Testis (tissue), 3 donors: ENCODE data around the gene GLRX. TPM values are rescaled to one million over a fixed set of nuclear protein-coding genes. Genes with fewer than 3 reads are reported as not detected.

ENCODE experiments used
- DNase-seq: peaks from one replicate; pipeline ENCODE4 v3.0.0-alpha.2; 2019
- H3K27ac ChIP-seq, 2 donors: fragments of 200-600 bp; sonication (generic); one replicate each; pipeline ENCODE4 v1.5.1; 2019
- H3K27me3 ChIP-seq: fragments of 200-600 bp; sonication (generic); one replicate; pipeline ENCODE4 v1.5.1; 2019
- H3K36me3 ChIP-seq: fragments of 200-600 bp; sonication (generic); one replicate; pipeline ENCODE4 v1.5.1; 2017; ENCODE audit warnings: low read depth; ENCODE audit errors: missing control alignments
- H3K4me1 ChIP-seq: fragments of 200-600 bp; sonication (generic); one replicate; pipeline ENCODE4 v1.5.1; 2019
- H3K4me3 ChIP-seq, 2 donors: fragments of 200-600 bp; sonication (generic); one replicate each; pipeline ENCODE4 v1.5.1; 2017 to 2019
- H3K9me3 ChIP-seq: fragments of 200-600 bp; sonication (generic); one replicate; pipeline ENCODE4 v1.5.1; 2017
- CTCF ChIP-seq, 3 experiments: fragments of 450-650 bp in 2 of 3; fragments of 200-600 bp in 1 of 3; sonication (generic) in 1 of 3; IDR thresholded peaks; one replicate each; pipeline ENCODE4 v1.5.1; 2016 to 2019; ENCODE audit warnings: antibody characterized with exemption in 3 of 3, mild to moderate bottlenecking in 2 of 3, moderate library complexity in 1 of 3
- POLR2A ChIP-seq: fragments of 450-650 bp; IDR thresholded peaks from one replicate; pipeline ENCODE4 v1.6.1; 2017; ENCODE audit warnings: antibody characterized with exemption, mild to moderate bottlenecking, moderate library complexity
- whole genome bisulfite sequencing, 2 donors: methylation state at CpG; one replicate each; pipeline ENCODE4 v1.1.5; 2018; 5-methylcytosine and 5-hydroxymethylcytosine counted together
- intact Hi-C: fragments of 100-400 bp; cut with DNase I; formaldehyde crosslinking; loops from one replicate; pipeline ENCODE4 v1.15.1; 2023; ENCODE audit warnings: low total_unique reads
- polyA plus RNA-seq: library from polyadenylated mRNA; stranded (reverse); fragments of 350-450 nt; fragmentation: Illumina TruSeq; extraction: RNeasy Lipid Tissue Mini Kit (QIAGEN cat#74804); gene quantifications from one replicate; pipeline ENCODE4 v1.2.3, GENCODE V29; 2014; ENCODE audit warnings: low read depth, low replicate concordance; ENCODE audit not compliant: insufficient read depth
- total RNA-seq, 2 donors: library from RNA; depleted of rRNA; stranded (reverse); fragments of >200 nt; gene quantifications; one replicate each; pipeline ENCODE4 v1.2.3, GENCODE V29; 2016

GLRX gene
- total and polyA plus RNA-seq, 3 donors from 2014 or later = 4.5 to 15.0 (median 5.4) TPM

GRCh38 chr5:95798048-95798447, 24.5 kb downstream of the GLRX start:
- Histone ChIP-seq H3K4me3 (no peak overlapping the region), H3K36me3 (no peaks in the 10 kb centered on the region), H3K4me1 (peaks cover 6% of the 10 kb centered on the region), H3K27me3 (no peaks in the 10 kb centered on the region), H3K9me3 (no peaks in the 10 kb centered on the region), H3K27ac (no peak overlapping the region)
- WGBS, 2 donors = 88 to 93% methylated on average over 2 of the region's 2 CpGs
- DNase-seq = no peak
- intact Hi-C loops = no loop called here
- no peak for TF ChIP-seq POLR2A
- no peak for TF ChIP-seq CTCF (IDR thresholded peaks at IDR 0.05)

GRCh38 chr5:95797301-95797700, 25.2 kb downstream of the GLRX start:
- DNase-seq = no peak
- 86 to 97% methylated on average over 3 of the region's 3 CpGs for WGBS, 2 donors

GRCh38 chr5:95794070-95794516, 28.4 kb downstream of the GLRX start:
- Histone ChIP-seq H3K4me1 (peaks cover 6% of the 10 kb centered on the region), H3K36me3 (no peaks in the 10 kb centered on the region), H3K27me3 (no peaks in the 10 kb centered on the region), H3K4me3 (no peak overlapping the region), H3K9me3 (no peaks in the 10 kb centered on the region), H3K27ac (peak overlapping the region in 1 of 2 donors; percentile 39)
- WGBS, 2 donors = 47 to 56% methylated on average over 3 of the region's 3 CpGs
- intact Hi-C loops = no loop called here
- DNase-seq = no peak
- TF ChIP-seq POLR2A (no peak), CTCF (IDR thresholded peaks at IDR 0.05) (no peak)

More at GRCh38 chr5:95797301-95797700, 25.2 kb downstream of the GLRX start:
- H3K27me3 ChIP-seq = no peaks in the 10 kb centered on the region
- TF ChIP-seq CTCF (IDR thresholded peaks at IDR 0.05) (no peak), POLR2A (no peak)
- no peaks in the 10 kb centered on the region for H3K36me3 ChIP-seq
- H3K4me3 ChIP-seq = no peak overlapping the region
- H3K9me3 ChIP-seq = no peaks in the 10 kb centered on the region
- intact Hi-C loops = no loop called here
- peaks cover 6% of the 10 kb centered on the region for H3K4me1 ChIP-seq
- no peak overlapping the region for H3K27ac ChIP-seq

- intact Hi-C loops = no loop called here
- no peaks in the 10 kb centered on the region for H3K36me3 ChIP-seq
These were observed 30.8 kb downstream of the GLRX start for GRCh38 chr5:95791751-95792150.

More at GRCh38 chr5:95791751-95792150, 30.8 kb downstream of the GLRX start:
- Histone ChIP-seq H3K4me3 (no peak overlapping the region), H3K27me3 (no peaks in the 10 kb centered on the region), H3K27ac (no peak overlapping the region), H3K4me1 (peaks cover 10% of the 10 kb centered on the region), H3K9me3 (no peaks in the 10 kb centered on the region)
- DNase-seq = no peak
- TF ChIP-seq POLR2A (no peak), CTCF (IDR thresholded peaks at IDR 0.05) (no peak)
- WGBS, 2 donors = 82 to 89% methylated on average over 6 of the region's 6 CpGs
